ENCODE results near the gene PDE4D. TPM values are rescaled to one million over a fixed set of nuclear protein-coding genes. Genes with fewer than 3 reads are reported as not detected.
A peak's percentile ranks its signal among the peaks of the same experiment; 100 is the strongest.

PDE4D gene
- total RNA-seq, 2 experiments from 2014 or later: 0.50 to 0.51 TPM

DNA sequence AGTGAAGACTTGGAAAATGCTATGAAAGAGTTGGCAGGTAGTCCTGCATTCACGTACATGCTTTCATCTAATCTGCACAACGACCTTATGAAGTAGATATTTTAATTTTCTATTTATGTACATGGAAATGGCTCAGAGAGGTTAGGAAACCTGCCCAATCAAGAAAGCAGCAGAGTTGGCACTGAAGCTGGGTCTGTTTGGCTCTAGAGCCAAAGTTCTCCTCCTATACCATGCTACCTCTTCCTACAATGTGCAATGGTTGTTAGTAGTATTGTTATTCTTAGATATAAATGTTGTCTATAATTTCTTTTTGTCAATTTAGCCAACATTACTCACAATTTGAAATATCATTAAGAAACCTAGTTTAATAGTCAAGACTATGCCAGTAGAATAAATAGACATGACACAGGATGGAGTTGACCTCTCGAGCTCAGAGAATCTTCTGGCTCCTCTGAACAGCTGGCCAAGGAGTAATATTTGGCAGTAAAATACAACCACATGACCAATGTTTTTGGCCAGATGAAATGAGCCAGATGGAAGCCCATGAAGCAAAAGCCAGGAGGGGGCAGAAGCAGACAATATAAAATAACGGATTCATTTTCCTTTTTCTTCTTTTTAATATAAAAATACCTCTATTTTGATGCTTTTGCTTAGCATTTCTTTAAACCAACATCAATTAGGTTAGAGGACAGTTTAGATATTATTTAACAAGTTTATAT, 542.3 kb downstream of the PDE4D start:
- Histone ChIP-seq H3K4me3 (ENCODE audit: low read depth, low read length, poor library complexity, severe bottlenecking) (no peak overlapping the region), H3K4me2 (ENCODE audit: low read length) (no peak overlapping the region), H2AFZ (ENCODE audit: low read length) (no peak overlapping the region), H4K20me1 (ENCODE audit: insufficient read depth, low read length) (no peaks in the 10 kb centered on the region), H3K9me2 (ENCODE audit: insufficient read depth, low read length) (no peaks in the 10 kb centered on the region; the same call in 1 of the 2 replicates), H3K9me3 (ENCODE audit: low read length) (no peaks in the 10 kb centered on the region), H3K27ac (ENCODE audit: low read depth, low read length, poor library complexity, severe bottlenecking) (no peak overlapping the region), H3K4me1 (ENCODE audit: insufficient read depth, low read length, poor library complexity, severe bottlenecking) (no peaks in the 10 kb centered on the region), H3K79me2 (ENCODE audit: insufficient read depth, low read depth, low read length) (no peaks in the 10 kb centered on the region), H3K36me3 (ENCODE audit: insufficient read depth, low read length) (no peaks in the 10 kb centered on the region)
- intact Hi-C loops (cut with micrococcal nuclease; ENCODE audit: unreplicated experiment): no loop called here
- BruUV-seq (replicated peaks): no TSS peak
- DNase-seq (ENCODE audit: low spot score): no peak
- ChIA-PET POLR2A (no interaction called here), CTCF (ENCODE audit: unreplicated experiment) (interaction anchor here (0.7 kb wide), 1 partner anchor 878 kb away, joined by 3 read pairs; no protein-coding TSS in a partner anchor)
- TF ChIP-seq, protein P1, sequence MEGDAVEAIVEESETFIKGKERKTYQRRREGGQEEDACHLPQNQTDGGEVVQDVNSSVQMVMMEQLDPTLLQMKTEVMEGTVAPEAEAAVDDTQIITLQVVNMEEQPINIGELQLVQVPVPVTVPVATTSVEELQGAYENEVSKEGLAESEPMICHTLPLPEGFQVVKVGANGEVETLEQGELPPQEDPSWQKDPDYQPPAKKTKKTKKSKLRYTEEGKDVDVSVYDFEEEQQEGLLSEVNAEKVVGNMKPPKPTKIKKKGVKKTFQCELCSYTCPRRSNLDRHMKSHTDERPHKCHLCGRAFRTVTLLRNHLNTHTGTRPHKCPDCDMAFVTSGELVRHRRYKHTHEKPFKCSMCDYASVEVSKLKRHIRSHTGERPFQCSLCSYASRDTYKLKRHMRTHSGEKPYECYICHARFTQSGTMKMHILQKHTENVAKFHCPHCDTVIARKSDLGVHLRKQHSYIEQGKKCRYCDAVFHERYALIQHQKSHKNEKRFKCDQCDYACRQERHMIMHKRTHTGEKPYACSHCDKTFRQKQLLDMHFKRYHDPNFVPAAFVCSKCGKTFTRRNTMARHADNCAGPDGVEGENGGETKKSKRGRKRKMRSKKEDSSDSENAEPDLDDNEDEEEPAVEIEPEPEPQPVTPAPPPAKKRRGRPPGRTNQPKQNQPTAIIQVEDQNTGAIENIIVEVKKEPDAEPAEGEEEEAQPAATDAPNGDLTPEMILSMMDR (conservative IDR thresholded peaks at IDR 0.05; ENCODE audit: low read length): no peak
- TF ChIP-seq EZH2phosphoT487 (IDR thresholded peaks at IDR 0.05; ENCODE audit: borderline replicate concordance, low read depth, low read length): no peak

DNA sequence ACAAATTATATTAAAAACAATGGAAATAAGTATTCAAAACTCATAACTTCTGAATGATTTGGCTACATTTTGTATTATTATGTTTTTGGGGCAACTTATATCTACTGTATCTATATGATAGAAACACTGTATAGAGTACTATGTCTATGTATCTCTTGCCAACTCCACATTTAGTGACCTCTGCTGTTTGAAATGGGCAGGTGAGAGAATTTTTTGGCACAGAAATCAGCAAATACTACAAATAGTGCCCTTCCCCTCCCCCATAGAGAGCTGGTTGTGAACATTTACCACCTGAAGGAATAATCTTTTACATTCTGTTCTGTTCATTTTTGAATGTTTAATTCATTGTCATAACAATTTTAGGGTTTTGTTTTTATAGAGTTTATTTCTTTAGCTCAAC, 545.3 kb downstream of the PDE4D start:
- CTCF ChIA-PET (ENCODE audit: unreplicated experiment): no interaction called here

More for the DNA sequence above, 545.3 kb downstream of the PDE4D start:
- Histone ChIP-seq H3K4me3 (ENCODE audit: low read depth, low read length, poor library complexity, severe bottlenecking) (no peak overlapping the region), H3K79me2 (ENCODE audit: insufficient read depth, low read depth, low read length) (no peaks in the 10 kb centered on the region), H3K36me3 (ENCODE audit: insufficient read depth, low read length) (no peaks in the 10 kb centered on the region), H3K9me3 (ENCODE audit: low read length) (no peaks in the 10 kb centered on the region), H3K9me2 (ENCODE audit: insufficient read depth, low read length) (no peaks in the 10 kb centered on the region), H3K4me2 (ENCODE audit: low read length) (no peak overlapping the region), H2AFZ (ENCODE audit: low read length) (no peak overlapping the region), H3K4me1 (ENCODE audit: insufficient read depth, low read length, poor library complexity, severe bottlenecking) (no peaks in the 10 kb centered on the region), H3K27ac (ENCODE audit: low read depth, low read length, poor library complexity, severe bottlenecking) (no peak overlapping the region), H4K20me1 (ENCODE audit: insufficient read depth, low read length) (no peaks in the 10 kb centered on the region)
- POLR2A ChIA-PET: interaction anchor here (0.6 kb wide), 1 partner anchor 704 kb away, joined by 3 read pairs; no protein-coding TSS in a partner anchor
- no peak for TF ChIP-seq EZH2phosphoT487 (IDR thresholded peaks at IDR 0.05; ENCODE audit: borderline replicate concordance, low read depth, low read length)
- TF ChIP-seq, protein P1 (conservative IDR thresholded peaks at IDR 0.05; ENCODE audit: low read length): peak; percentile 35; the same call in 1 of the 2 replicates
- no TSS peak for BruUV-seq (replicated peaks)
- DNase-seq (ENCODE audit: low spot score): no peak
- intact Hi-C loops (cut with micrococcal nuclease; ENCODE audit: unreplicated experiment): no loop called here
